OCI-M1 (cell line): ENCODE results near the gene TSPAN14.
"Not testable (repeated sequence)": the region's sequence is repeated elsewhere in the genome, so short reads cannot be mapped to it uniquely, and the experiment has no call there.

Experiments
- DNase-seq: peaks from one replicate; lab custom pipeline; 2025; lab: John Stamatoyannopoulos, UW

The TSPAN14 gene

GRCh38 chr10:80542053-80542452 lies 87.9 kb downstream of the TSPAN14 start:
- no peak for DNase-seq

GRCh38 chr10:80542652-80543318 lies 88.7 kb downstream of the TSPAN14 start:
- DNase-seq, result no peak

- not testable (repeated sequence) for DNase-seq
These were observed 89.2 kb downstream of the TSPAN14 start for GRCh38 chr10:80543319-80543672.

- no peak for DNase-seq
These were observed 90.3 kb downstream of the TSPAN14 start for GRCh38 chr10:80544316-80544953.

- DNase-seq, result no peak
These were observed 91.3 kb downstream of the TSPAN14 start for GRCh38 chr10:80545258-80545881.

GRCh38 chr10:80552151-80552646 lies 98.1 kb downstream of the TSPAN14 start:
- no peak for DNase-seq

GRCh38 chr10:80553436-80553835 lies 99.3 kb downstream of the TSPAN14 start:
- no peak for DNase-seq

GRCh38 chr10:80554050-80554449 lies 99.9 kb downstream of the TSPAN14 start:
- no peak for DNase-seq

GRCh38 chr10:80555415-80555814 lies 101.3 kb downstream of the TSPAN14 start:
- no peak for DNase-seq

GRCh38 chr10:80561950-80562349 lies 107.8 kb downstream of the TSPAN14 start:
- DNase-seq, result no peak

GRCh38 chr10:80567292-80567691 lies 113.2 kb downstream of the TSPAN14 start:
- peak; percentile 28 for DNase-seq

GRCh38 chr10:80569131-80569895 lies 115.2 kb downstream of the TSPAN14 start:
- no peak for DNase-seq

- no peak for DNase-seq
These were observed 117.2 kb downstream of the TSPAN14 start for GRCh38 chr10:80571352-80571751.

- DNase-seq, result peak; percentile 78
These were observed 125.2 kb downstream of the TSPAN14 start for GRCh38 chr10:80579181-80579763.

GRCh38 chr10:80579849-80580637 lies 125.9 kb downstream of the TSPAN14 start:
- DNase-seq, result peak; percentile 99

GRCh38 chr10:80580638-80581468 lies 126.7 kb downstream of the TSPAN14 start:
- peak; percentile 89 for DNase-seq

GRCh38 chr10:80581469-80581835 lies 127.3 kb downstream of the TSPAN14 start:
- DNase-seq, result peak; percentile 58

- no peak for DNase-seq
These were observed 128.3 kb downstream of the TSPAN14 start for GRCh38 chr10:80582286-80582960.
